Stimulated activated CD8-positive, alpha-beta memory T cell treated with anti-CD3 and anti-CD28 coated beads, Interleukin-7, amount 100 ng/mL, for 1 hour (primary cell): ENCODE measurements around the gene SLC6A6.
"Not testable (repeated sequence)": the region's sequence is repeated elsewhere in the genome, so short reads cannot be mapped to it uniquely, and the experiment has no call there.

ENCODE experiments used
- DNase-seq, 2 donors: peaks; one replicate each; pipeline ENCODE4 v3.0.0-alpha.2; 2020; ENCODE audit warnings: low read depth in 2 of 2

SLC6A6 gene

DNA sequence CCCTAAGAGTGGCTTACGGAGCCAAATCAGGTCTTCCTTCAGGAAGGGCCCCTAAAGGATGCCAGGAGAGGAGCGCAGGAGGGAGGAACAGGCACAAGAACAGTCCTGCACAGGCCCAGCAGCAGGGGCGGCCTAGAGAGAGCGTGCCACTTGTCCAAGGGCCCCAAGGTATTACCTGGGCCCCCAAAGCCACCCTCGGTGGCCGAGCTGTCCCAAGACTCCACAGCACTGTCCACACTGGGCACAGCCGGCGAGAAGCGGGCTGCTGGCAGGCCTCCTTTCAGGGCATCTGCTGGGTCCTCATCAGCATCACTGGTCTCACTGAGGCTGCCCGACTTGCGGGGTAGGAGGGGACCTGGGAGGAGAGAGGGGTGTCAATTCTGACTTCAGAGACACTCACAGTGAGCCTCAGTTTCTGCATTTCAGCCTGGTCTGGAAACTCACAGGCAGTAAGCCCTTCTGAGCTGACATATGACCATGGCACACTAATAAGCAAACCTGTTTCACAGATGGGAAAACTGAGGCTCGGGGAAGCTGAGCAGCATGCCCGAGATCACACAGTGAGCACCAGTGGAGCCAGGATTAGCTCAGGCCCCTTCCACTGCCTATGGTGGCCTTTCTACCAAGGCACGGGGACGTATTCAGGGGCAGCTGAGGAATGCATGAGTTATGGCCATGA is 104.4 kb downstream of the SLC6A6 start:
- no peak for DNase-seq

GRCh38 chr3:14507305-14507741 is 104.9 kb downstream of the SLC6A6 start:
- DNase-seq: no peak

- no peak for DNase-seq
These were observed 105.5 kb downstream of the SLC6A6 start for GRCh38 chr3:14507757-14508504.

- no peak for DNase-seq
These were observed 106.1 kb downstream of the SLC6A6 start for GRCh38 chr3:14508505-14508819.

DNA sequence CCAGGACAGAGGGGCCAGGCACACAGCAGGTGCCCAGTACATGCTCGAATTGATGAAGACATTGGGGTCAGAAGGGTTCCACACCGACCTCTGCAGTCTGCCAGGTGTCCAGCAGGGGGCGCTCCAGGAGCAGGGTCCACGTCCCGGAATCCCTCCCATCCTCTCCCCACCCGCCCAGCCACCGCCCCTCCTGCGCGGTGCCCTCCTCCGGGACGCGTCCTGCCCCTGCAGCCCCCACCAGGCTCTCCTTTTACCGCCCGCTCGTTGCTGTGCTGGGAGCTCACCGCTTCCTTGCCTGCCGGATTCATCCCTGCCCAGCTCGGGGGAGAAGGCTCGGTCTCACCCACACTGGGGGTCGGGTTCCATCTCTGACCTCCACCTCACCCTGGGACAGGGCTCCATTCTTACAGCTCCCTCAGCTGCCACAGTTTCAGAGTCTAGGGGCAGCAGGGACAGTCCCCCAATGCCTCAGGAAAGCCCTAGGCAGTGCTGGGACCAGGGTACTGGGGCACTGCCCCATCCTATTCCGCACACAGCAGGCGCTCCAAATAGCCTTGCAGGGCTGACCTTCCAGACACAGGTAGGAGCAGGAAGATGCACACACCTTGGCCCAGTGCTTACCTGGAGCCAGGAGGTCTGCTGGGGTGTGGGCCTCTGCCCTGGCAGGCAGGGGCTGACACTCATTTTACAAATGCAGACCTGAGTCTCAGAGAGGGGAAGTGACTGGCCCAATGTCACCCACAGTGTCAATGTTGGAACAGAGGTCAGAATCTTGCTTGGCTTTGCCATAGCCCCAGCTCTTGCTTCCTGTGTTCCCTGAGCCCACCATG is 106.8 kb downstream of the SLC6A6 start:
- DNase-seq: peak; percentile 28 to 62

DNA sequence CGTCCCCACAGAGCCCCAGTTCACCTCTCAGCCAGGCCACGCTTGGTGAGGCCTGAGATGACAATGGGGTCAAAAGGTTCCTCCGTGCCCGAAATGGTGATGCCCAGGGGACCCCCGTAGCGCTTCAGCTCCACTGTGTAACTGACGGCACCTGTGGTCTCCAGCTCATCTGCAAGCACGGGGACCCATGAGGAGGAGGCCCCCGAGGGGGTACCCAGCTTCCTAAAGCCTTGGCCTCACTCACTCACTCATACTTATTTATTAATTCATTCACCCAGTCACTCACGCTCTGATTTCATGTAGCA is 107.3 kb downstream of the SLC6A6 start:
- no peak for DNase-seq

DNA sequence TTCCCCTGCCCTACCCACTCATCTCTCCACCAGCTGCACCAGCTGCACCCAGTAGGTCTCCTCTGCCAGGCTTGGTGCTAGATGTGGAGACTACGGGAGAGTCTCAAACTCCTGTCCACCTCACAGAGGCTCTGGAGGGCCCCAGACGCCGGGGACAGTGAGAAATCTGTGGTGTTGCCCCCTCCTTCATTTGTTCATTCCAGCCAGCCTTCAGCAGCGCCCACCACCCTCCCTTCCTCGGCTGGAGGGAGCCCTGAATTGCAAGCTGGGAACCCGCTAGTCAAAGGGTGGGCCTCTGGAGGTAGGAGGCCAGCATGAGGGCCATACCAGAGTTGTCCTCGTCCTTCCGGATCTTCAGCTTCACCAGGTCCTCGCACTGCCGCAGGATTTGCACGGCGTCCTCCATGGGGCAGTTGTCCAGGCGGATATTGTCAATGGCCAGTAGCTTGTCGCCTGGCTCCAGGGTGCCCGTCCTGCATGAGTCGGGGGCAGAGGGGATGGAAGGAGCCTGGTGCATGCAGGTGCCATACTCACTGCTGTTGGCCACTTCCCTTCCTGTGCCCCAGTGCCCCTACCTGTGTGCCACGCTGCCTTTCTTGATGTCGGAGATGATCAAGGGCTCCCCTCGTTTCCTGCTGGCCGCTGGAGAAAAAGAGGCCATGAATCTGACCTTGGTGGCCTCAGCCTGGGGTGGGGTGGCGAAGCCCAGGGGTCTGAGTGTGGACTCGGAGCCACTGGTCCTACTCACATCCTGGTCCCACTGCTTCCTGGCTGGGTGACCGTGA is 108.6 kb downstream of the SLC6A6 start:
- no peak for DNase-seq

GRCh38 chr3:14511623-14512280 is 109.3 kb downstream of the SLC6A6 start:
- DNase-seq: no peak

- DNase-seq: no peak
These were observed 110.0 kb downstream of the SLC6A6 start for GRCh38 chr3:14512281-14512941.

GRCh38 chr3:14512942-14513327 is 110.5 kb downstream of the SLC6A6 start:
- no peak for DNase-seq

DNA sequence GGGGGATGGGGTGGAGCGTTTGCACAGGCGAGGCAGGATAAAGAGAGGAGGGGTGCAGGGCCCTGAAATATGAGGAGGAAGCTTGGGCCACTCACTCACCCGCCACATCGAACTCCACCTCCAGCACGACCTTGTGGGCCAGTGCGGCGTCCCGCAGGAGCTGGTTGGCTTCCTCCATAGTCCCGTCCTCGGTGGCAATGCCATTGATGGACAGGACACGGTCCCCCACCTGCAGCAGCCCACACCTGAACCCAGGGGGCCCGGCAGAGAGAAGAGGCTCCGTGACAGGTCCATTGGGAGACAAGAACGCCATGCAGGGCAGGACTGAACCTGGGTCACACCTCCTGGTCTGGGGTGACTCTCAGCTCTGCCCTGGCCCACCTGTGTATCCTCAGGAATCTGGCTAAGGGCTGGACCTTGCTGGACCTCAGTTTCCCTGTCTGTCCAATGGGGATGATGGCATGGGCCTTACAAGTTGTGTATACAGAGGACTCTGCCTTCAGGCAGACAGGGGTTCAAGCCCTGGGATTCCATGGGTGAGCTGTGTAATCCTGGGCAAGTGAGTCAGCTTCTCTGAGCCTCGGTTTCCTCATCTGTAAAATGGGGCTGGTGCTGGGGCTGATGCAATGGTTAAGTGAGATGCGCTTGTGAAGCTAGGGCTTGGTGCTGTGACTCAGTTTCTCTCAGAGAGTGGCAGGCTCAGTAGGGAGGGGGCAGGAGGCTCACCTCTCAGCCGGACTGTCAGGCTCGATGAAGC is 111.3 kb downstream of the SLC6A6 start:
- DNase-seq: no peak

DNA sequence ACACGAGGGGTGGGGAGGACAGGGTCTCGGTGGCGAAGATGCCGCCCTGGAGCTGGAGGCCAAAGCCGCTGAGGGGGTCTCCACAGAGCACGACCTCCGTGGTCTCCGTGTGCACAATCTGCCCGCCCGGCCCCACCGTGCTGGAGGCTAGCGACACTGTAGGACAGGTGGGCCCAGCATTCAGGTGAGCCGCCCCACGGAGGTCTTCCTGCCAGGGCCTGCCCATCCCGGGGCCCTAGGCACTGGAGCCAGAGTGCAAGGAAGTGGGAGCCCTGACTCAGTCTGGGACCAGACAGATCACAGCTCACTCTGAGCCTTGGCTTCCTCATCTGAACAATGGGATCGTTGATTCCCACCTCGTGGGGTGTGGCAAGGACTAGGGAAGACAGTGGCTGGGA is 111.9 kb downstream of the SLC6A6 start:
- DNase-seq: no peak

DNA sequence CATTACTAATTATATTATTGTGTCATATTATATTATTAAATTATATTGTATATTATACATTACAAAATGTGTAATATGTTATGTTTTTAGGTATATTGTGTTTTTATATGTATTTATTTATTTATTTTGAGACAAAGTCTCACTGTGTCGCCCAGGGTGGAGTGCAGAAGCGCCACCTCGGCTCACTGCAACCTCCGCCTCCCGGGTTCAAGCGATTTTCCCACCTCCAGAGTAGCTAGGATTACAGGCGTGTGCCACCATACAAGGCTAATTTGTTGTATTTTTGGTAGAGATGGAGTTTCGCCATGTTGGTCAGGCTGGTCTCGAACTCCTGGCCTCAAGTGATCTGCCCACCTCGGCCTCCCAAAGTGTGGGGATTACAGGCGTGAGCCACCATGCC is 113.1 kb downstream of the SLC6A6 start:
- not testable (repeated sequence) for DNase-seq

DNA sequence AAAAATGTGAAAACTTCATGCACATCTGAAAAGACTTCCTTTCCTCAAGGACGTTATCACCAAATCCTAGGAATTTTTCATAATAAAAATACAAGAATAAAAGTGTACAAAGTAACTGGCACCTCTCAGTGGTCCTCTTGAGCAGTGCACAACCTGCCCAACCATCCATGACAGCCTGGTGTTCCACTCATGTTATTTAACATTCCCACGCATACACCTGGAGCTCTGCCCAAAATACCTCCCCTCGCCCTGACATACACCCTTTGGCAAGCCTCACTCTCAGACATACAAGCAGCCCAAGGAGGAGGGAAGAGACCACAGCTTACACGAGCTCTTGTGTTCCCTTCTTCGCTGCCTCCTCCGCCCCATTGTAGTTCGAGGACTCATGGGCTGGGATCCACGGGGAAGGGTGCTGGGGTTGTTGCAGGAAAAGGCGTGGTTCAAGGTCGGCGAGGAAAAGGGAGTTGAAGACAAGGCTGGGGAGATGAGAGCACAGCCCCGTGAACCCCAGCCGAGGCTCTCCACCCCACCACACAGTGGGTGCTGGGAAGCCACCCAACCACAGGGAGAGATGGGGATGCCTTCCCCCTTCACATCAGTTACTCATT is 114.4 kb downstream of the SLC6A6 start:
- DNase-seq: no peak

DNA sequence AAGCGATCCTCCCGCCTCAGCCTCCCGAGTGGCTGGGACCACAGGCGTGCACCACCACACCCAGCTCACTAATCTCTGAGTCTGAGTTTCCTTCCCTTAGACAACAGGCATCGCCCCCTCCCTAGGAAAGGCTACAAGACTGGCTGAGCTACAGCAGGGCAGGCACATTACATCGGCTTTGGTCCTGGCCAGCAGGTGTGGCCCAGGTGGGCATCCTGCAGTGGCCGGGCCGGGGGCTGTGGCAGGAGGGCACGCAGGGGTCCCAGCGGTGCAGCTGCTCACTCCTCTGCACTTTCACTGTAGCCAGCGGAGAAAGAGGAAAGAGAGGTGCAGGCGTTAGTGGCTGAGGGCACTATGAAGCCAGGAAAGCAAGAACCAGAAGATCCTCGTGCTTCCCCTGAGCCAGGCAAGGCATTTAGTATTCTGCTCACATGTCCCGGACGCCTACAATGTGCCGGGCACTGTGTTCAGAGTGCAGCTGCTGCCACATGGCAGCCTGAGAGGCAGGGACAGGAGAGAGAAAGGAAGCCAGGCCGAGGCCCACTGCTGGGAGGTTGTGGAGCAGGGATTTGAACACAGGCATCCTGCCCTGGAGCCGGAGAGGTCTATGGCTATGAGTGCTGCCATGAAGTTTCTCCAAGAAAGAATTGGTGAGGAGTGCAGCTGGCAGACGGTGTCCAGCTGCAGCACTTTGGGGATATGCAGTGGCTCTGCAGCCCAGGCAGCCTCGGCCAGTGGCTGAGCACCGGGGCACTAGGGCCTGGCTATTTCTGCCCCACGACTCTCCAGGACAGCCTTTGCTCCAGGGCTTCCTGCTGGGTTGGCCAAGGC is 115.4 kb downstream of the SLC6A6 start:
- no peak for DNase-seq

DNA sequence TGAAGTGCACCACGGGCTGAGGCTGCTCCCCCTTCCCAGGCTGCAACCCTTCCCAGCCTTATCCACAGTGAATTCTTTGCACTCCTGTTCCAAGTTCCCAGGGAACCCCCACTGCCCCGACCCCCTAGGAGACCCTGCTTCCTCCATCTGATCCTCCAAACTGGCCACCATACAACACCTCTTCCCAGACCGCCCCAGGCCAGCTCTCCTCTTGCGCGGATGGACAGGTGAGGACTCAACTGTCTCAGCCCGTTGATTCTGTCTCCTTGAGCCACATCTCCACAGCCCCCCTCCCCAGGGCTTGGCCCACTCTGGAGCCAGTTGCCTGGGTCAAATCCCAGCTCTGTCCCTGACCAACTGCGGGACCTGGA is 116.0 kb downstream of the SLC6A6 start:
- DNase-seq: no peak

- no peak for DNase-seq
These were observed 116.5 kb downstream of the SLC6A6 start for GRCh38 chr3:14518893-14519292.

GRCh38 chr3:14519406-14519805 is 117.0 kb downstream of the SLC6A6 start:
- no peak for DNase-seq

GRCh38 chr3:14520149-14520548 is 117.7 kb downstream of the SLC6A6 start:
- DNase-seq: no peak
